Panc1 (cell line): ENCODE data around the gene DPH5. TPM values are rescaled to one million over a fixed set of nuclear protein-coding genes. Genes with fewer than 3 reads are reported as not detected.

Experiments
- ATAC-seq: fragments of 200-7000 bp; cut with Tn5 transposase; 2 replicates; pipeline ENCODE4 v1.9.1; 2020; ENCODE audit warnings: mild to moderate bottlenecking, moderate library complexity
- BruUV-seq: library from RNA; stranded (reverse); fragments of 400-500 nt; replicated peaks from 2 replicates; lab custom pipeline; 2021; lab: Mats Ljungman, UMichigan
- CTCF ChIA-PET: fragments of 300-600 bp; sonication (Branson Sonifier 250); formaldehyde crosslinking; loops from one replicate; lab custom pipeline; 2022; ENCODE audit warnings: antibody characterized with exemption; lab: Charles Lee
- POLR2A ChIA-PET: fragments of 300-600 bp; sonication (Branson Sonifier 250); formaldehyde crosslinking; loops from one replicate; lab custom pipeline; 2022; ENCODE audit warnings: antibody characterized with exemption; lab: Charles Lee
- DNase-seq: peaks from one replicate; pipeline ENCODE4 v3.0.0-alpha.2; 2010; ENCODE audit warnings: low read depth, low spot score
- H3K27ac ChIP-seq: 2 replicates; pipeline ENCODE4 v1.5.1; 2011; ENCODE audit warnings: mild to moderate bottlenecking, low read length, inconsistent platforms
- H3K27me3 ChIP-seq: fragments of 200-500 bp; sonication (Bioruptor generic); 2 replicates; pipeline ENCODE4 v1.6.0; 2014; ENCODE audit warnings: low read length, inconsistent platforms; ENCODE audit not compliant: control insufficient read depth, insufficient read depth
- H3K36me3 ChIP-seq: fragments of 200-500 bp; sonication (Bioruptor generic); 2 replicates; pipeline ENCODE4 v1.5.1; 2014; ENCODE audit warnings: inconsistent platforms, mild to moderate bottlenecking, low read length, moderate library complexity; ENCODE audit not compliant: control insufficient read depth, insufficient read depth
- H3K4me1 ChIP-seq: 2 replicates; pipeline ENCODE4 v1.5.1; 2011; ENCODE audit warnings: inconsistent platforms, mild to moderate bottlenecking, low read length, moderate library complexity; ENCODE audit not compliant: control insufficient read depth, insufficient read depth
- H3K4me3 ChIP-seq, 2 experiments: 2 replicates each; pipeline ENCODE4 v1.5.1; 2011 to 2012; ENCODE audit warnings: low read depth in 2 of 2, low read length in 2 of 2, mild to moderate bottlenecking in 2 of 2, inconsistent platforms in 1 of 2, moderate library complexity in 1 of 2
- H3K9me3 ChIP-seq: fragments of 200-500 bp; sonication (Bioruptor generic); 2 replicates; pipeline ENCODE4 v1.5.1; 2014; ENCODE audit warnings: low read depth, mild to moderate bottlenecking, inconsistent platforms, low read length, moderate library complexity; ENCODE audit not compliant: control insufficient read depth, insufficient read depth
- POLR2AphosphoS5 ChIP-seq: IDR thresholded peaks from 2 replicates; pipeline ENCODE4 v1.6.1; 2012; ENCODE audit warnings: mild to moderate bottlenecking, low read depth, low read length, moderate library complexity
- SIN3A ChIP-seq: IDR thresholded peaks from 2 replicates; pipeline ENCODE4 v1.6.1; 2012; ENCODE audit warnings: low read depth, mild to moderate bottlenecking, low read length, moderate library complexity, borderline replicate concordance; ENCODE audit not compliant: insufficient read depth
- TCF7L2 ChIP-seq: IDR thresholded peaks from 2 replicates; pipeline ENCODE4 v1.6.1; 2011; ENCODE audit warnings: mild to moderate bottlenecking, low read depth, low read length, inconsistent platforms
- in situ Hi-C: cut with HindIII; loops from 2 replicates; pipeline ENCODE4 v1.10.0; 2016; ENCODE audit warnings: low sequenced_read_pairs, low pct_unique_long_range_greater_than_20kb
- intact Hi-C: fragments of 100-400 bp; cut with micrococcal nuclease; formaldehyde crosslinking; loops from one replicate; pipeline ENCODE4 v1.10.0; 2022; ENCODE audit not compliant: unreplicated experiment
- total RNA-seq: library from RNA; stranded (reverse); gene quantifications from one replicate; pipeline ENCODE4 v1.2.1, GENCODE V29; 2021; ENCODE audit not compliant: unreplicated experiment
- TF ChIP-seq, protein P1 (sequence below): fragments of 450-650 bp; IDR thresholded peaks from 2 replicates; pipeline ENCODE4 v1.5.1; 2017; ENCODE audit warnings: mild to moderate bottlenecking
- TF ChIP-seq, protein P2 (sequence below), 2 experiments: IDR thresholded peaks; 2 replicates each; pipeline ENCODE4 v1.6.1; 2011 to 2012; ENCODE audit warnings: low read depth in 2 of 2, control low read depth in 1 of 2, low read length in 1 of 2, mild to moderate bottlenecking in 1 of 2, moderate library complexity in 1 of 2; ENCODE audit not compliant: insufficient read depth in 1 of 2

DPH5 gene
- total RNA-seq, 1 experiment from 2014 or later: 22.6 TPM

DNA sequence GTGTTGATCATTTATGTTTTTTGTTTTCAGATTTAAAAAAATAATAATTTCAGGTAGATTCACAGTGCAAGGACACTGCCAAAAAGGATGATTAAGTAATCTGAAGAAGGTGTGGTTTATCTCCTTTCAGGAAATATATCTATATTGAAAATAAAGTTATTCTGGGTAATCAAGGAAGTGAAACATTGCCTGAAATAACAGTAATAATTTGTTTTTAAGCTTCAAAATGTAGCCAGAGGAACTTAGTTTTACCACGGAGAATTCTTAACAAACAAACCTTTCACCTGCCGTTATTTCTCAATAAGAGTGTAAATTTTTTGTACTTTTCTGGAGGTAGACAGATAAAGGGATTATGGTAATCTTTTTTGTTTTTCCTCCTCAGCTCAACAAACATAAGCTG, 2.9 kb upstream of the DPH5 start:
- no peak overlapping the region for H3K27ac ChIP-seq
- ChIA-PET POLR2A (no interaction called here), CTCF (no interaction called here)
- no peaks in the 10 kb centered on the region for H3K9me3 ChIP-seq
- DNase-seq: no peak
- intact Hi-C loops (loop anchor here (10.0 kb wide), 1 partner anchor 256 kb away; no protein-coding TSS in a partner anchor), in situ Hi-C loops (no loop called here)
- no peaks in the 10 kb centered on the region; the same call in none of the 2 replicates for H3K36me3 ChIP-seq
- no peak for ATAC-seq
- no peak overlapping the region for H3K4me3 ChIP-seq
- no TSS peak for BruUV-seq
- no peaks in the 10 kb centered on the region for H3K27me3 ChIP-seq
- H3K4me1 ChIP-seq: peaks cover 3% of the 10 kb centered on the region; the same call in 1 of the 2 replicates
- TF ChIP-seq, protein P1, sequence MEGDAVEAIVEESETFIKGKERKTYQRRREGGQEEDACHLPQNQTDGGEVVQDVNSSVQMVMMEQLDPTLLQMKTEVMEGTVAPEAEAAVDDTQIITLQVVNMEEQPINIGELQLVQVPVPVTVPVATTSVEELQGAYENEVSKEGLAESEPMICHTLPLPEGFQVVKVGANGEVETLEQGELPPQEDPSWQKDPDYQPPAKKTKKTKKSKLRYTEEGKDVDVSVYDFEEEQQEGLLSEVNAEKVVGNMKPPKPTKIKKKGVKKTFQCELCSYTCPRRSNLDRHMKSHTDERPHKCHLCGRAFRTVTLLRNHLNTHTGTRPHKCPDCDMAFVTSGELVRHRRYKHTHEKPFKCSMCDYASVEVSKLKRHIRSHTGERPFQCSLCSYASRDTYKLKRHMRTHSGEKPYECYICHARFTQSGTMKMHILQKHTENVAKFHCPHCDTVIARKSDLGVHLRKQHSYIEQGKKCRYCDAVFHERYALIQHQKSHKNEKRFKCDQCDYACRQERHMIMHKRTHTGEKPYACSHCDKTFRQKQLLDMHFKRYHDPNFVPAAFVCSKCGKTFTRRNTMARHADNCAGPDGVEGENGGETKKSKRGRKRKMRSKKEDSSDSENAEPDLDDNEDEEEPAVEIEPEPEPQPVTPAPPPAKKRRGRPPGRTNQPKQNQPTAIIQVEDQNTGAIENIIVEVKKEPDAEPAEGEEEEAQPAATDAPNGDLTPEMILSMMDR: no peak
- TF ChIP-seq, protein P2, sequence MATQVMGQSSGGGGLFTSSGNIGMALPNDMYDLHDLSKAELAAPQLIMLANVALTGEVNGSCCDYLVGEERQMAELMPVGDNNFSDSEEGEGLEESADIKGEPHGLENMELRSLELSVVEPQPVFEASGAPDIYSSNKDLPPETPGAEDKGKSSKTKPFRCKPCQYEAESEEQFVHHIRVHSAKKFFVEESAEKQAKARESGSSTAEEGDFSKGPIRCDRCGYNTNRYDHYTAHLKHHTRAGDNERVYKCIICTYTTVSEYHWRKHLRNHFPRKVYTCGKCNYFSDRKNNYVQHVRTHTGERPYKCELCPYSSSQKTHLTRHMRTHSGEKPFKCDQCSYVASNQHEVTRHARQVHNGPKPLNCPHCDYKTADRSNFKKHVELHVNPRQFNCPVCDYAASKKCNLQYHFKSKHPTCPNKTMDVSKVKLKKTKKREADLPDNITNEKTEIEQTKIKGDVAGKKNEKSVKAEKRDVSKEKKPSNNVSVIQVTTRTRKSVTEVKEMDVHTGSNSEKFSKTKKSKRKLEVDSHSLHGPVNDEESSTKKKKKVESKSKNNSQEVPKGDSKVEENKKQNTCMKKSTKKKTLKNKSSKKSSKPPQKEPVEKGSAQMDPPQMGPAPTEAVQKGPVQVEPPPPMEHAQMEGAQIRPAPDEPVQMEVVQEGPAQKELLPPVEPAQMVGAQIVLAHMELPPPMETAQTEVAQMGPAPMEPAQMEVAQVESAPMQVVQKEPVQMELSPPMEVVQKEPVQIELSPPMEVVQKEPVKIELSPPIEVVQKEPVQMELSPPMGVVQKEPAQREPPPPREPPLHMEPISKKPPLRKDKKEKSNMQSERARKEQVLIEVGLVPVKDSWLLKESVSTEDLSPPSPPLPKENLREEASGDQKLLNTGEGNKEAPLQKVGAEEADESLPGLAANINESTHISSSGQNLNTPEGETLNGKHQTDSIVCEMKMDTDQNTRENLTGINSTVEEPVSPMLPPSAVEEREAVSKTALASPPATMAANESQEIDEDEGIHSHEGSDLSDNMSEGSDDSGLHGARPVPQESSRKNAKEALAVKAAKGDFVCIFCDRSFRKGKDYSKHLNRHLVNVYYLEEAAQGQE (IDR thresholded peaks at IDR 0.05; ENCODE audit: insufficient read depth in 1 of 2, low read depth in 2 of 2, low read length in 1 of 2): no peak
- no peak for TF ChIP-seq POLR2AphosphoS5
- no peak for TF ChIP-seq TCF7L2
- TF ChIP-seq SIN3A: no peak

DNA sequence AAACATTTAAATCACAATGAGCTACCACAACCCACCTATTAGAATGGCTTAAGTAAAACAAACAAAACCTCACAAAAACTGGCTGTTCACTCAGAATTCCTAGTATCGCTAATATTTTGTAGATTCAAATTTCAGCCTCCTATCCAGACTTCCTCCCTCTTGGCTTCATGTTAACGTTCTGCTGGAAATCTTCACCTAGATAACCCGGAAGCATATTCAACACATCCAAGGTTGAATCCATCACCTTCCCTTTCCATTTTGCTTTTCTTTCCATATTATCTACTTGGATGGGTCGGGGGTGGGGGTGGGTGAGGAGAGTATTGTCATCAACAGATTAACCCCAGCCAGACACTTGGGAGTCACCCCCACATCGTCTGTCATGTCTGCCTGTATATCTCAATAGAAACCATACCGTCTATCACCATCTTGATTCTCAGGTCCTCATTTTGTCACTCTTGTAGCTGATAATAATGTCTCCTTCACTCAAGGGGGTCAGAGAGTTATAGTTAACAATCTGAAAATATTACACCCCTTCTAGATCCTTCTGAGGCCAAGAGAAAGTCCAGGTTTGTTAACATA, 1.7 kb upstream of the DPH5 start:
- ChIA-PET CTCF (no interaction called here), POLR2A (interaction anchor here (0.9 kb wide), 1 partner anchor 44 kb away, joined by 4 read pairs; no protein-coding TSS in a partner anchor)
- Histone ChIP-seq H3K27ac (no peak overlapping the region), H3K4me1 (peaks cover 3% of the 10 kb centered on the region; the same call in 1 of the 2 replicates), H3K27me3 (no peaks in the 10 kb centered on the region), H3K4me3 (no peak overlapping the region), H3K36me3 (no peaks in the 10 kb centered on the region; the same call in none of the 2 replicates), H3K9me3 (no peaks in the 10 kb centered on the region)
- DNase-seq (no peak), ATAC-seq (no peak)
- TF ChIP-seq SIN3A: no peak
- TF ChIP-seq, protein P2 (IDR thresholded peaks at IDR 0.05; ENCODE audit: insufficient read depth in 1 of 2, low read depth in 2 of 2, low read length in 1 of 2): no peak
- TF ChIP-seq, protein P1: no peak
- no peak for TF ChIP-seq TCF7L2
- TF ChIP-seq POLR2AphosphoS5: no peak
- in situ Hi-C loops (no loop called here), intact Hi-C loops (loop anchor here (10.0 kb wide), 1 partner anchor 258 kb away; no protein-coding TSS in a partner anchor)
- BruUV-seq: no TSS peak
